H9 (cell line): ENCODE measurements around the gene NFATC1. TPM values are rescaled to one million over a fixed set of nuclear protein-coding genes. Genes with fewer than 3 reads are reported as not detected.

Source experiments
- DNase-seq: peaks from one replicate; pipeline ENCODE4 v3.0.0-alpha.2; 2017
- H2AFZ ChIP-seq: one replicate; pipeline ENCODE4 v1.6.1; 2013; ENCODE audit warnings: mild to moderate bottlenecking, low read length, control low read depth, moderate library complexity
- H2AK5ac ChIP-seq: 2 replicates; pipeline ENCODE4 v1.6.1; 2013; ENCODE audit warnings: low read length, control low read depth, mixed read lengths; ENCODE audit not compliant: insufficient read length
- H2BK120ac ChIP-seq: one replicate; pipeline ENCODE4 v1.6.1; 2013; ENCODE audit warnings: low read depth, mild to moderate bottlenecking, low read length, control low read depth, inconsistent platforms; ENCODE audit not compliant: poor library complexity, severe bottlenecking
- H2BK12ac ChIP-seq: 2 replicates; pipeline ENCODE4 v1.6.1; 2013; ENCODE audit warnings: low read length, control low read depth, mixed read lengths, low read depth; ENCODE audit not compliant: insufficient read length
- H2BK15ac ChIP-seq: 2 replicates; pipeline ENCODE4 v1.6.1; 2013; ENCODE audit warnings: low read depth, low read length, control low read depth
- H2BK20ac ChIP-seq: one replicate; pipeline ENCODE4 v1.6.1; 2013; ENCODE audit warnings: low read depth, mild to moderate bottlenecking, low read length, control low read depth, inconsistent platforms; ENCODE audit not compliant: poor library complexity, severe bottlenecking
- H2BK5ac ChIP-seq: 2 replicates; pipeline ENCODE4 v1.6.1; 2013; ENCODE audit warnings: low read length, control low read depth, mixed read lengths; ENCODE audit not compliant: insufficient read length
- H3K14ac ChIP-seq: 2 replicates; pipeline ENCODE4 v1.6.1; 2013; ENCODE audit warnings: low read length, control low read depth; ENCODE audit not compliant: insufficient read depth
- H3K18ac ChIP-seq: 2 replicates; pipeline ENCODE4 v1.6.1; 2013; ENCODE audit warnings: low read depth, mild to moderate bottlenecking, mixed read lengths, low read length, control low read depth; ENCODE audit not compliant: insufficient read length
- H3K23ac ChIP-seq: 2 replicates; pipeline ENCODE4 v1.6.1; 2013; ENCODE audit warnings: low read length, control low read depth, mixed read lengths, low read depth; ENCODE audit not compliant: insufficient read length
- H3K23me2 ChIP-seq: 2 replicates; pipeline ENCODE4 v1.6.1; 2013; ENCODE audit warnings: low read depth, mild to moderate bottlenecking, mixed read lengths, low read length, control low read depth; ENCODE audit not compliant: insufficient read length, poor library complexity, severe bottlenecking
- H3K27ac ChIP-seq: 2 replicates; pipeline ENCODE4 v1.5.1; 2013; ENCODE audit warnings: low read length, control low read depth, mixed read lengths, low read depth; ENCODE audit not compliant: insufficient read length
- H3K27me3 ChIP-seq: 2 replicates; pipeline ENCODE4 v1.6.1; 2013; ENCODE audit warnings: low read length, control low read depth, inconsistent platforms; ENCODE audit not compliant: insufficient read depth
- H3K4ac ChIP-seq: 2 replicates; pipeline ENCODE4 v1.6.1; 2013; ENCODE audit warnings: low read depth, mild to moderate bottlenecking, control low read depth, inconsistent platforms, low read length, moderate library complexity
- H3K4me1 ChIP-seq: 2 replicates; pipeline ENCODE4 v1.6.1; 2013; ENCODE audit warnings: low read length, control low read depth, inconsistent platforms; ENCODE audit not compliant: insufficient read depth
- H3K4me2 ChIP-seq: 2 replicates; pipeline ENCODE4 v1.6.1; 2013; ENCODE audit warnings: low read length, control low read depth, mixed read lengths; ENCODE audit not compliant: insufficient read length, insufficient read depth
- H3K56ac ChIP-seq: 2 replicates; pipeline ENCODE4 v1.6.1; 2013; ENCODE audit warnings: low read depth, mild to moderate bottlenecking, mixed read lengths, low read length, control low read depth; ENCODE audit not compliant: insufficient read length
- H3K79me1 ChIP-seq: 2 replicates; pipeline ENCODE4 v1.6.1; 2013; ENCODE audit warnings: low read depth, mild to moderate bottlenecking, moderate library complexity, low read length, control low read depth, inconsistent platforms; ENCODE audit not compliant: insufficient read depth, poor library complexity, severe bottlenecking
- H3K79me2 ChIP-seq: 2 replicates; pipeline ENCODE4 v1.6.1; 2013; ENCODE audit warnings: low read length, control low read depth, inconsistent platforms; ENCODE audit not compliant: insufficient read depth
- H3K9ac ChIP-seq: 2 replicates; pipeline ENCODE4 v1.6.1; 2013; ENCODE audit warnings: low read length, control low read depth, mixed read lengths; ENCODE audit not compliant: insufficient read length; ENCODE audit errors: extremely low read depth
- H3K9me3 ChIP-seq: one replicate; pipeline ENCODE4 v1.6.1; 2013; ENCODE audit warnings: low read depth, low read length, inconsistent platforms; ENCODE audit not compliant: control insufficient read depth
- H3T11ph ChIP-seq: one replicate; pipeline ENCODE4 v1.6.1; 2013; ENCODE audit warnings: mild to moderate bottlenecking, low read length, control low read depth, inconsistent platforms
- H4K20me1 ChIP-seq: one replicate; pipeline ENCODE4 v1.6.1; 2013; ENCODE audit not compliant: control insufficient read depth, insufficient read length, insufficient read depth
- H4K5ac ChIP-seq: 2 replicates; pipeline ENCODE4 v1.6.1; 2013; ENCODE audit warnings: low read depth, mild to moderate bottlenecking, mixed read lengths, low read length, control low read depth; ENCODE audit not compliant: insufficient read length
- H4K8ac ChIP-seq: replicated peaks from 2 replicates; pipeline ENCODE4 v1.6.1; 2013; ENCODE audit warnings: low read length, control low read depth, mixed read lengths, low read depth; ENCODE audit not compliant: insufficient read length
- H4K91ac ChIP-seq: 2 replicates; pipeline ENCODE4 v1.6.1; 2013; ENCODE audit warnings: low read depth, mild to moderate bottlenecking, moderate library complexity, mixed read lengths, low read length, control low read depth; ENCODE audit not compliant: insufficient read length
- H3K27ac Mint-ChIP-seq, 3 experiments: 2 replicates in 2 of 3; 3 replicates in 1 of 3; pipeline ENCODE4 v1.8.0; 2020 to 2021; ENCODE audit warnings: mixed read lengths in 3 of 3, mild to moderate bottlenecking in 1 of 3, moderate library complexity in 1 of 3
- H3K27me3 Mint-ChIP-seq: 2 replicates; pipeline ENCODE4 v1.8.0; 2021; ENCODE audit warnings: low read depth, mild to moderate bottlenecking, moderate library complexity, mixed read lengths
- H3K36me3 Mint-ChIP-seq, 3 experiments: 2 replicates in 2 of 3; 3 replicates in 1 of 3; pipeline ENCODE4 v1.8.0; 2020 to 2021; ENCODE audit warnings: low read depth in 3 of 3, mixed read lengths in 3 of 3; ENCODE audit not compliant: insufficient read depth in 1 of 3
- H3K4me1 Mint-ChIP-seq, 2 experiments: 2 replicates each; pipeline ENCODE4 v1.8.0; 2020; ENCODE audit warnings: mixed read lengths in 2 of 2
- H3K4me3 Mint-ChIP-seq, 2 experiments: 2 replicates in 1 of 2; 3 replicates in 1 of 2; pipeline ENCODE4 v1.8.0; 2020 to 2021; ENCODE audit warnings: mild to moderate bottlenecking in 2 of 2, mixed read lengths in 2 of 2, moderate library complexity in 1 of 2
- H3K9me3 Mint-ChIP-seq, 2 experiments: 2 replicates in 1 of 2; 3 replicates in 1 of 2; pipeline ENCODE4 v1.8.0; 2020; ENCODE audit warnings: mild to moderate bottlenecking in 2 of 2, mixed read lengths in 2 of 2, moderate library complexity in 1 of 2
- WGBS: extraction: QIAGEN DNeasy Blood & Tissue Kit; methylation state at CpG from one replicate; pipeline ENCODE4 v1.1.7; 2013; ENCODE audit warnings: missing lambda C conversion rate, low lambda C conversion rate, mixed read lengths; ENCODE audit not compliant: insufficient read length; ENCODE audit errors: extremely low coverage; 5-methylcytosine and 5-hydroxymethylcytosine counted together
- total RNA-seq: library from RNA; stranded (reverse); gene quantifications from 2 replicates; pipeline ENCODE4 v1.2.1, GENCODE V29; 2021
- TF ChIP-seq, protein P1 (sequence below): fragments of 200-600 bp; sonication (generic); conservative IDR thresholded peaks from 3 replicates; pipeline ENCODE4 v1.8.0; 2021; ENCODE audit warnings: antibody characterized with exemption, mild to moderate bottlenecking

NFATC1 gene
- total RNA-seq, 1 experiment from 2014 or later = 5.5 TPM

DNA sequence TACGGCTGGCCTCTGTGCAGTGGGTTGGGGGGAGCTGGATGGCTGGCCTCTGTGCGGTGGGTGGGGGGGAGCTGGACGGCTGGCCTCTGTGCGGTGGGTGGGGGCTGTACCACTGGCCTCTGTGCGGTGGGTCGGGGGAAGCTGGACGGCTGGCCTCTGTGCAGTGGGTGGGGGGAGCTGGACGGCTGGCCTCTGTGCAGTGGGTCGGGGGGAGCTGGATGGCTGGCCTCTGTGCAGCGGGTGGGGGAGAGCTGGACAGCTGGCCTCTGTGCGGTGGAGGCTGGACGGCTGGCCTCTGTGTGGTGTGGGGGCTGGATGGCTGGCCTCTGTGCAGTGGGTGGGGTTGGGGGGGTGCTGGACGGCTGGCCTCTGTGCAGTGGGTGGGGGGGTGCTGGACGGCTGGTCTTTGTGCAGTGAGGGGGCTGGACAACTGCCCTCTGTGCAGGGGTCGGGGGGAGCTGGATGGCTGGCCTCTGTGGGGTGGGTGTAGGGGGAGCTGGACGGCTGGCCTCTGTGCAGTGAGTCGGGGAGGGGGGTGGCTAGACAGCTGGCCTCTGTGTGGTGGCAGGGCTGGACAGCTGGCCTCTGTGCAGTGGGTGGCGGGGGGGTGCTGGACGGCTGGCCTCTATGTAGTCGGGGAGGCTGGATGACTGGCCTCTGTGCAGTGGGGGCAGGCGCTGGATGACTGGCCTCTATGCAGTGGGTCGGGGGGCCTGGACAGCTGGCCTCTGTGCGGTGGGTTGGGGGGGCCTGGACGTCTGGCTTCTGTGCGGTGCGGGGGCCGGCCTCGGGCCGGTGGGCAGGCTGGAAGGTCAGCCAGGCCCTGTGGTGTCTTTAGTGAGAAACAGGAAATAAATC lies 31.9 kb downstream of the NFATC1 start:
- Histone ChIP-seq H3T11ph (no peak overlapping the region), H3K23me2 (no peaks in the 10 kb centered on the region), H3K9me3 (no peaks in the 10 kb centered on the region), H2BK12ac (no peak overlapping the region), H3K79me1 (no peaks in the 10 kb centered on the region), H3K4me2 (no peak overlapping the region), H3K9ac (no peak overlapping the region), H2BK20ac (no peak overlapping the region), H3K18ac (no peak overlapping the region), H2AFZ (no peak overlapping the region), H4K5ac (no peak overlapping the region), H3K23ac (no peak overlapping the region), H2AK5ac (no peak overlapping the region), H4K91ac (no peak overlapping the region), H3K14ac (no peak overlapping the region), H4K8ac (no peak overlapping the region), H2BK15ac (no peak overlapping the region), H3K4me1 (no peaks in the 10 kb centered on the region), H3K27ac (no peak overlapping the region), H2BK5ac (no peak overlapping the region), H3K56ac (no peak overlapping the region), H3K27me3 (no peaks in the 10 kb centered on the region), H3K4ac (no peak overlapping the region), H3K79me2 (no peaks in the 10 kb centered on the region), H2BK120ac (no peak overlapping the region), H4K20me1 (no peaks in the 10 kb centered on the region)
- H3K9me3 Mint-ChIP-seq = no peaks in the 10 kb centered on the region; a peak in 1 of 5 replicates
- H3K27me3 Mint-ChIP-seq = no peaks in the 10 kb centered on the region; the same call in 1 of the 2 replicates
- no peak for DNase-seq
- TF ChIP-seq, protein P1, sequence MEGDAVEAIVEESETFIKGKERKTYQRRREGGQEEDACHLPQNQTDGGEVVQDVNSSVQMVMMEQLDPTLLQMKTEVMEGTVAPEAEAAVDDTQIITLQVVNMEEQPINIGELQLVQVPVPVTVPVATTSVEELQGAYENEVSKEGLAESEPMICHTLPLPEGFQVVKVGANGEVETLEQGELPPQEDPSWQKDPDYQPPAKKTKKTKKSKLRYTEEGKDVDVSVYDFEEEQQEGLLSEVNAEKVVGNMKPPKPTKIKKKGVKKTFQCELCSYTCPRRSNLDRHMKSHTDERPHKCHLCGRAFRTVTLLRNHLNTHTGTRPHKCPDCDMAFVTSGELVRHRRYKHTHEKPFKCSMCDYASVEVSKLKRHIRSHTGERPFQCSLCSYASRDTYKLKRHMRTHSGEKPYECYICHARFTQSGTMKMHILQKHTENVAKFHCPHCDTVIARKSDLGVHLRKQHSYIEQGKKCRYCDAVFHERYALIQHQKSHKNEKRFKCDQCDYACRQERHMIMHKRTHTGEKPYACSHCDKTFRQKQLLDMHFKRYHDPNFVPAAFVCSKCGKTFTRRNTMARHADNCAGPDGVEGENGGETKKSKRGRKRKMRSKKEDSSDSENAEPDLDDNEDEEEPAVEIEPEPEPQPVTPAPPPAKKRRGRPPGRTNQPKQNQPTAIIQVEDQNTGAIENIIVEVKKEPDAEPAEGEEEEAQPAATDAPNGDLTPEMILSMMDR = no peak
- H3K4me3 Mint-ChIP-seq = no peak overlapping the region
- WGBS = no CpG with 5 or more reads among the region's 29 CpGs
- peaks cover 0 to 3% (median 0%) of the 10 kb centered on the region in 3 experiments; a peak in 2 of 7 replicates for H3K36me3 Mint-ChIP-seq
- peaks cover 4 to 12% of the 10 kb centered on the region in 2 experiments for H3K4me1 Mint-ChIP-seq
- no peak overlapping the region for H3K27ac Mint-ChIP-seq
